ENCODE results near the gene TSPO2.
"Not testable (repeated sequence)": the region's sequence is repeated elsewhere in the genome, so short reads cannot be mapped to it uniquely, and the experiment has no call there.

The TSPO2 gene

GRCh38 chr6:41042226-41043055 lies at the start of gene TSPO2:
TSS of gene TSPO2 (plus strand) at chr6:41042467. CDS start at chr6:41042986, 519 bp downstream.
- DNase-seq (ENCODE audit: low spot score): no peak

DNA sequence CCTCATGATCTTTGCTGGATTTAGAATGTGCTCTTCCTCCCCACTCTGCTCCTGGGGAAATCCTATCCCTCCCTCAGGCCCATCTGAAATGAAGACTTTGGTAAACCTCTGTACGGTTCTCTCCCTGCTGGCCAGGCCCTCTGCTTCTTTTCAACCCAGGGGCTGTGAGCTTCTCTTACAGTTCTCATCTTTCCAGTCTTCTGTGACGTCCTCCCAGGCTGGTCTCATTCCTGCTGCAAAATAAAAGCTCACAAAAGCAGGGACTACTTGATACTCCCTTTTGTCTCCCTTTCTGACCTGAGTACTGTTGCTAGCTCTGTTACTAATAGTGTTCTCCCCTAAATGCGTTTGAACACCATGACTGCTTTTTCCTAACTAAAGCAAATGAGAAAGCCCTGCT lies 49.5 kb upstream of the TSPO2 start:
- no peak for DNase-seq (ENCODE audit: low spot score)

DNA sequence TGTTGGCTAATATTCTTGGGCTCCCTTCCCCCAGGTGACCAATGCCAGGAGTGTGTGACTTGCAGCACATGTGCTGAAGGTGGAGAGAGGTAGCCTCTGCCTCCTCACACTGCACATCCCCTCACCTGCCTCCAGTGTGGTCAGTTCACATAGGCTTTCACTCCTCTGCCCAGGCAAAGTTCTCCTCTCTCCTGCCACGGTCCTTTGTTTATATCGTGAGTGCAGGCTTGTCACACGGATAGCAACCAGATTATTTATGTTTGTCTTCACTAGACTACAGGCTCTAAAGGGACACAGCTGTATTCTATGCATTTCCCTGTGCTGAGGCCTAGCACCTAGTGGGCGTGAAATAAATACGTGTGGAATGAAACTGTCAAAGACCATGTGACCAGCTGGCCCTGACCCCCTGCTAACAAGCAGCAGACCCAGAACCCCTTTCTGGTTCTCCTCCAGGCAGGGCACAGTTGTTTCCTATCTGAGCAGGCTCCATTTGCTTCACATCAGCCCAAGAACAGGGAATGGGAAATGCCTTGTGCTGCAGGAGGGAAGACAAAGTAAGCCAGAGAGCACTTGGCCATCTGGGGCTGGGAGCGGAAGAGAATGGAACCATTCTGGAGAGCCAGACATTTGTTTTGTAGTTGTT lies 45.6 kb upstream of the TSPO2 start:
- DNase-seq (ENCODE audit: low spot score): peak; percentile 6

DNA sequence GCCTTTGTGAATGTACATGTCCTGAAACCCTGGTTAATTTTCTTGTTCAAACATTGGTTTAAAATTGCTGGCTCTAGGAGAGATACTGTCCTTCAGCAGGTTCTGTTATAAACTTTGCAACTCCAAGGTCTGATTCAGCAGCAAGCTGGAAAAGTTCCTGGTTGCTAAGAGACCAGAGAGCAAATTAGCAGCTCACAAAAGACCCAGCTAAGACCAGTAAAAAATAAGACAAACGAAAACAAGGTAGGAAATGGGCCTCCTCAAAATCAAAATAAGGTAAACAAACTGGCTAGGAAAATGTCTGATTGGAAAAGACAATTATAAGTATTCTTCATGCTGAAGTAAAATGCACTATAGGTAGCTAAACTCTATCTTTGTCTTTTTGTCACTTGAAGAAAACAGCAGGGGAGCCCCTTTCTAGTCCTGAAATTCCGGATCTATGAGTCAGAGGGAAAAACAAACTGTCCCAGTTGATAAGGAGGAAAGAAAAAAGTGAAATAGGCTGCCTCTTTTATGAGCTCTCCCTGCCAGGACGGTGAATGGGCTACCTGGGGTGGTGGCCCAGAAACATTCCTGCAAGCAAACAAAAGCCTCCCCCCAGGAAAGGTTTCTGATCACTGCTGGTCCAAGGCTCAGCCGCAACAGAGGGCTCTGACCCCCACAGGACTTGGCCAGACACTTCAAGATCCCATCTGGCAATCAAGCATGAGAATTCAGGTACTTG lies 44.9 kb upstream of the TSPO2 start:
- peak; percentile 29 for DNase-seq (ENCODE audit: low spot score)

GRCh38 chr6:40998661-40999060 lies 43.6 kb upstream of the TSPO2 start:
- DNase-seq (ENCODE audit: low spot score): no peak

DNA sequence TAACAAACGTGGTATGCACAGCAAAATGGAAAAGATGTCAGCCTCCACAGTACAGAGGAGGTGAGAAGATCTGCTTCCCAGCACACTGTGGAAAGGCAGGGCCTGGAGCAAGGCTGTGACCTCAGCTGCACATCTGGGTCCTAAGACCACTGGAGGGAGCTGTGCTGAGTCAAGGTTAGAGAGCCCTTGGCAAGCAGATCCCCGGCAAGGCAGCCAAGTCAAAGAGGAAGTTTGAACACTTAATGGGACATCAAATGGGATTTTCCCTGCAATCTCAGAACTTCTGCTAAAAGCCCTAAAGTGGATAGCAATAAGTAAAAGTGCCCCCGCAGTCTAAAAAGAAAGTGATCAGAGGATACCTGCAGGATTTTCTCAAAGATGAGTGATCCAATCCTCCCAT lies 42.7 kb upstream of the TSPO2 start:
- DNase-seq (ENCODE audit: low spot score): no peak

DNA sequence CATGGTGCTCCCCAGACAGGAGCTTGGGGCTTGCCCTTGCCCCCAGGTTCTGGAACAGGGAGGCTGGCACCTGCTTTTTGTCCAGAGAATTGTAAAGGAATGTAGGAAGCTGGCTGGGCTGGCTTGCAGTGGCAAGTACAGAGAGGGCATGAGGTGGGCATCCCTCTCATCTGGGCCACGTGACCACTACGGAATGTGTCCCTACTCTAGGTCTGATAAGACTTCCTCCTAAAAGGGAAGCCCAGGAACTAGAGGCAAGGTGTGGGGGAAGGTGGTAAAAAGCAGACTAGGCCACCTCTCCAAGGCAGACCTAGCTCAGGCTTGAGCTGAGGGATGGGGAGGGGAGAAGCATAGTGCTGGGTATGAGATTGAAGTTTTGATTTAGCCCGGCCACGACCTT lies 42.0 kb upstream of the TSPO2 start:
- no peak for DNase-seq (ENCODE audit: low spot score)

GRCh38 chr6:41002168-41002567 lies 40.1 kb upstream of the TSPO2 start:
- DNase-seq (ENCODE audit: low spot score): no peak

- not testable (repeated sequence) for DNase-seq (ENCODE audit: low spot score)
Observed at GRCh38 chr6:41006217-41006616, 36.0 kb upstream of the TSPO2 start.

- not testable (repeated sequence) for DNase-seq (ENCODE audit: low spot score)
Observed at GRCh38 chr6:41006980-41007379, 35.3 kb upstream of the TSPO2 start.

- no peak for DNase-seq (ENCODE audit: low spot score)
Observed at GRCh38 chr6:41008011-41008410, 34.3 kb upstream of the TSPO2 start.

GRCh38 chr6:41009669-41010068 lies 32.6 kb upstream of the TSPO2 start:
- DNase-seq (ENCODE audit: low spot score): no peak

DNA sequence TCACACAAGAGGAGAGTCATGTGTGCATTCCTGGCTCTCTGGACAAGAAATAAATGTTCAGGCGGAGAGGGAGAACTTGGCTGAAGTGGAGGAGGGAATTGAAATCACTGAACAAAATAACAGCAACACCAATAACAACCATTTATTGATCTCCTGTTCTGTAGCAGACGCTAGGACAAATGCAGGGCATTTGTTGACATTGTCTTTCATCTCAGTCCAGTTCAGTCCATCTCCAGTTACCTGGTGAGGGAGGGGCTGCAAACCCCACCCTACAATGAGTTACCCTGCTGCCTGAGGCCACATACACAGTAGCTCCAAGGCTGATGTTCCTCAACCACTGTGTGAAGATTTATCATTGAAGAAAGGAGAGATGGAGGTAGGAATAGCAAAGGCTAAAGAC lies 30.6 kb upstream of the TSPO2 start:
- DNase-seq (ENCODE audit: low spot score): no peak

GRCh38 chr6:41013466-41014153 lies 28.7 kb upstream of the TSPO2 start:
- DNase-seq (ENCODE audit: low spot score): no peak

GRCh38 chr6:41014780-41015179 lies 27.5 kb upstream of the TSPO2 start:
- DNase-seq (ENCODE audit: low spot score): no peak

DNA sequence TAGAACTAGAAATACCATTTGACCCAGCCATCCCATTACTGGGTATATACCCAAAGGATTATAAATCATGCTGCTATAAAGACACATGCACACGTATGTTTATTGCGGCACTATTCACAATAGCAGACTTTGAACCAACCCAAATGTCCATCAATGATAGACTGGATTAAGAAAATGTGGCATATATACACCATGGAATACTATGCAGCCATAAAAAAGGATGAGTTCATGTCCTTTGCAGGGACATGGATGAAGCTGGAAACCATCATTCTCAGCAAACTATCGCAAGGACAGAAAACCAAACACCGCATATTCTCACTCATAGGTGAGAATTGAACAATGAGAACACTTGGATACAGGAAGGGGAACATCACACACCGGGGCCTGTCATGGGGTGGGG lies 26.4 kb upstream of the TSPO2 start:
- not testable (repeated sequence) for DNase-seq (ENCODE audit: low spot score)

DNA sequence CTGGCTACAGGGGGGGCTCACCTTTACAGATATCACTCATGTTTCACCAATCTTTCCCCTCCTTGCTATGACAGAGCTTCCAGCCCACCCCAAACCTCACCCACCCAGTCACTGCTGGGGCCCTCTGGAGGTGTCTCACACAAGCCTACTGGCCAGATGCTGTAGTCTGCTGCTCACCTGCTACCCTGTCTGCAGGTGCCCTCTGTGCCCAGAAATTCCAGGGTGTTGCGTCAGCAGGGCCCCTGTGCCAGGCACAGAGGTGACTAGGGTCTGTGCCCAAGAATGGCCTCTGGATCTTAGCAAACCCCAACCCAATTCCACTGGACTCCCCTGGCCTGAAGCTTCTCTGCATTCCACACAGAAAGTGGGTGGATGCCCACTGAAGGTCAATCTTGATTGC lies 24.6 kb upstream of the TSPO2 start:
- DNase-seq (ENCODE audit: low spot score): no peak

GRCh38 chr6:41021832-41022231 lies 20.4 kb upstream of the TSPO2 start:
- no peak for DNase-seq (ENCODE audit: low spot score)

- DNase-seq (ENCODE audit: low spot score): no peak
Observed at GRCh38 chr6:41022294-41022693, 20.0 kb upstream of the TSPO2 start.

DNA sequence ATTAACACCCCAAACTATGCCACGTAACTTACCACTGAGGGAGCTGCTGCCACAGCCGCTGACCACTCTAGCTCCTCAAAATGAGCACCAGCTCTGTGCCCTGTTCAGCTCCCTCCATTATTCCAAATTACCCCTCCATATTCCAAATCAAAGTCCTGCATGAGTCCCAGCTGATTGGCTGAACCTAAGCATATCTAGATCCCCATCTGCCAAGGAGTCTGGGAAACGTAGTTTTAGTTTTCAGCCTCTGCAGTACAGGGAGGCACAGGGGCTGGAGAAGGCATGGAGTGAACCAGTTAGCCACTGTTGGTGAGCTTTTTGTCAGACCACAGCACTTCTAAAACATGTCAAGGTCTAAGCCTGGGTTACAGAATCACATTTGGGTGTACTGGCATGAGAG lies 19.2 kb upstream of the TSPO2 start:
- DNase-seq (ENCODE audit: low spot score): no peak

DNA sequence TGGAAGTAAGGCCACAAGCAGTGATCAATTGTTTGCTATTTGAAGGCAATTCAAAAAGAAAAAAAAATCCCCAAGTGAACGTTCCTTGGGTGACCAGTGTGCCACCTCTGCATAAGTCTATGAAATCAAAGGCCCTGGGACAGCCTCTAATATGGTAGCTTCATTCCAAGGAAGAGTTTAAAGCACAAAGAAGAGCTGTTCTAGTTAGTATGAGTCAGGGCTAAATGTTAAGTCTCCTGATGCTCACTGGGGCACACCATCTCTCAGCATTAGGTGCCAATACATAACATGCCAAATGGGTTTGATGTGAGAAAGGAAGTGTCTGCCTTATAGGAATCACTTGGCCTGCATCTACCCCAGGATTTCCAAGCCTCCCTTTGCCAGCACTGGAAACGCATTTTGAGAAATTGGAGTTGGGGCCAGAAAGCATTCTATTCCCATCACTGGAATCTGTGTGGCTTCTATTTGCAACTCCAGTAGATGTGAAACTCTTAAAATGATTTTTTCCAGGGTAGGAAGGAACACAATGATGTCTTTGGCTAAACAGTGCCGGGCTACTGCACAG lies 16.2 kb upstream of the TSPO2 start:
- DNase-seq (ENCODE audit: low spot score): no peak

DNA sequence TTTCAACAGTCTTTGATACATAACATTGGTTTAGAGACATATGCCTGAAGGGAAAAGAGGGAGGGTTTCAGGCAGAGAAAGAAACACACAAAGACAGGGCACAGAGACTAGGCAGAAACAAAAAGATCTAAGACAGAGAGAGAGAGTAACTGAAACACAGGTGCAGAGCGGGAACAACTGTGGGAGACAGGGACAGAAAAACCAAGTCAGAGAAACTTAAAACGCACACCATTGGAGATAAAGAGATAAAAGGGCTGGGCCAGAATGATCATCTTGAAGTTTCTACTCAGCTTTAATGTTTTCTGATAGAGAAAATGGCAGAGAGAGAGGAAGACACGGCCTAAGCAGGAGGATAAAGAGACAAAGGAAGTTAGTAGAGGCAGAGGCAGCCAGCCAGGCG lies 15.0 kb upstream of the TSPO2 start:
- no peak for DNase-seq (ENCODE audit: low spot score)

Measured in hepatic stellate cell (primary cell).